ENCODE results near the gene C11orf97.

GRCh38 chr11:94533696-94534630 is 21.7 kb downstream of the C11orf97 start:
- TF ChIP-seq CTCF (IDR thresholded peaks at IDR 0.05) (no peak), SIN3A (IDR thresholded peaks at IDR 0.05; ENCODE audit: borderline replicate concordance, insufficient read depth, low read depth, low read length) (no peak)
